GM12891 (cell line): ENCODE results near the gene HOXA1.
"Not testable (repeated sequence)": the region's sequence is repeated elsewhere in the genome, so short reads cannot be mapped to it uniquely, and the experiment has no call there.

Experiments
- DNase-seq: peaks from one replicate; pipeline ENCODE4 v3.0.0; 2011; ENCODE audit warnings: low spot score; ENCODE audit not compliant: insufficient read length
- FAIRE-seq: peaks from 2 replicates; lab custom pipeline; 2011; peaks lifted over from hg19 to GRCh38; lab: Jason Lieb, UNC
- PAX5 ChIP-seq: IDR thresholded peaks from 2 replicates; pipeline ENCODE4 v1.6.1; 2011; ENCODE audit warnings: low read length, moderate library complexity, mild to moderate bottlenecking; ENCODE audit not compliant: insufficient read depth, severe bottlenecking
- POLR2A ChIP-seq: IDR thresholded peaks from 2 replicates; pipeline ENCODE4 v1.6.1; 2011; ENCODE audit warnings: low read depth, low read length, control low read depth
- POLR2AphosphoS5 ChIP-seq: IDR thresholded peaks from 2 replicates; pipeline ENCODE4 v1.6.1; 2011; ENCODE audit warnings: low read depth, low read length, control low read depth
- POU2F2 ChIP-seq: IDR thresholded peaks from 2 replicates; pipeline ENCODE4 v1.6.1; 2011; ENCODE audit warnings: low read depth, mild to moderate bottlenecking, control low read depth, low read length, moderate library complexity
- SPI1 ChIP-seq: IDR thresholded peaks from 2 replicates; pipeline ENCODE4 v1.6.1; 2011; ENCODE audit warnings: low read depth, low read length, control low read depth
- TAF1 ChIP-seq: IDR thresholded peaks from 2 replicates; pipeline ENCODE4 v1.6.1; 2011; ENCODE audit warnings: low read depth, low read length, control low read depth

HOXA1 gene

DNA sequence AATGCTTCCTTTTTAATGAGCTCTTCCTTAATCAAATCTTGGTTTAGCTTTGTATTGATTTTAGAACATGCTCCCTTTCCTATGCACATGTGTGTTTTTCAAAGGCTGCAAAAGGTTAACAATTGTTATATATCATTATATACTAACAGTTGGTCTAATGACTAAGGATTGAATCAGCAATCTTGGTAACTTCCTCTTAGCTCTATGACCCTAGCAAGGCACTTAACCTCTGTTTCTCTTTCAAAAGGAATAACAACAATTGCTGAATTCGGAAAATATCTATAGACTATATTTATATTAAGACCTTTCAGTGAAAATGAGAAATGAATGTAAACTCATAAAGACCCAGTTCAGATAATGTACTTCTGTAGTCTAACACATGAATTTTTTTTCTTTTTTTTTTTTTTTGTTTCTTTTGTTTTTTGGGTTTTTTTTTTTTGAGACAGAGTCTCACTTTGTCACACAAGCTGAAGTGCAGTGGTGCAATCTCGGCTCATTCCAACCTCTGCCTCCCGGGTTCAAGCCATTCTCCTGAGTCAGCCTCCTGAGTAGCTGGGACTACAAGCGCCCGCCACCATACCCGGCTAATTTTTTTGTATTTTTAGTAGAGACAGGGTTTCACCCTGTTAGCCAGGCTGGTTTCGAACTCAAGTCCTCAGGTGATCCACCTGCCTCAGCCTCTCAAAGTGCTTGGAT lies 48.8 kb downstream of the HOXA1 start:
- FAIRE-seq (no peak), DNase-seq (no peak)
- TF ChIP-seq SPI1 (no peak), TAF1 (no peak), PAX5 (no peak), POLR2AphosphoS5 (no peak), POU2F2 (no peak), POLR2A (no peak)

DNA sequence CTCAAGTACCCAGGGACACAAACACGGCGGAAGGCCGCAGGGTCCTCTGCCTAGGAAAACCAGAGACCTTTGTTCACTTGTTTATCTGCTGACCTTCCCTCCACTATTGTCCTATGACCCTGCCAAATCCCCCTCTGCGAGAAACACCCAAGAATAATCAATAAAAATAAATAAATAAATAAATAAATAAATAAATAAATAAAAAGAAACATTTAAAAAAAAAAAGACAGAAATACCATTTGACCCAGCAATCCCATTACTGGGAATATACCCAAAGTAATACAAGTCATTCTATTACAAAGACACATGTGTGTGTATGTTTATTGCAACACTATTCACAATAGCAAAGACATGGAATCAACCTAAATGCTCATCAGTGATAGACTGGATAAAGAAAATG lies 49.8 kb downstream of the HOXA1 start:
- DNase-seq, FAIRE-seq: not testable (repeated sequence)

- FAIRE-seq, DNase-seq: not testable (repeated sequence)
Observed at GRCh38 chr7:27045066-27045465, 50.7 kb downstream of the HOXA1 start.
